Skin of body (tissue), 2 donors: ENCODE results near the gene SERPINA4. TPM values are rescaled to one million over a fixed set of nuclear protein-coding genes. Genes with fewer than 3 reads are reported as not detected.

ENCODE experiments used
- DNase-seq: peaks from one replicate; lab custom pipeline; 2025; lab: John Stamatoyannopoulos, UW
- total RNA-seq: library from RNA; depleted of rRNA; stranded (reverse); fragments of >200 nt; gene quantifications from one replicate; pipeline ENCODE4 v1.2.3, GENCODE V29; 2014

SERPINA4 gene
- total RNA-seq, 1 donor from 2014 or later = 0.49 TPM

DNA sequence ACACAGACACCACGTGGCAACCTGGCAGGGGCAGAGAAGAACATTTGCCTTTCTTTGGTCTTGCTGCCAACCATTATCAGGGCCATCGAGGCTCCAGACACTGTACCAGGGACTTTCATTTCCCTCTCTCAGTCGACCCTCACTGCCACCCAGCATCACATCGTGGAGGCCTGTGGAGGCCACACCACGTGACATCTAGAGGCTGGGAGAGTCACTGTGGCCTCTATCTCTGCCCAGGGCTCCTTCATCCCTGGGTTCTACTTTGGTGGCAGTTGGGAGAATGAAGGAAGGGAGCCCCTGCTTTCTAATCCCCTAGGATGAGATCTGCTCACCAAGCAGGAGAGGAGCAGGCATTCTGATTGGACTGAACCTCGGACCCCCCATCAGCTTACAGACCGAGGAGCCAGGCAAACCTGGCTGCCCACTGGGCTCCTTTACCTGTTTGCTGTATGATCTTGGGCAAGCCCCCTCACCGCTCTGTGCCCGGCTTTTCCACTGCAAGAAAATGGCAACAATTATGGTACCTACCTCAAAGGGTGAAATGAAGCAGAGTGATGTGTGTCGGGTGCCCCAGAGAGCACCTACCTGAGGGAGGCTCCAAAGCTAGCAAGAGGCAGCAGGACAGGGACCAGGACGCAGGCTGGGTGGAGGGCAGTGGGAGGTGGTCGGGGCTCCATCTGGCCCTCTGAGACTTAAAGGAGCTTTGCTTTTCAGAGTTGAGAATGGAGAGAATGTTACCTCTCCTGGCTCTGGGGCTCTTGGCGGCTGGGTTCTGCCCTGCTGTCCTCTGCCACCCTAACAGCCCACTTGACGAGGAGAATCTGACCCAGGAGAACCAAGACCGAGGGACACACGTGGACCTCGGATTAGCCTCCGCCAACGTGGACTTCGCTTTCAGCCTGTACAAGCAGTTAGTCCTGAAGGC, 52.7 kb downstream of the SERPINA4 start:
- no peak for DNase-seq

DNA sequence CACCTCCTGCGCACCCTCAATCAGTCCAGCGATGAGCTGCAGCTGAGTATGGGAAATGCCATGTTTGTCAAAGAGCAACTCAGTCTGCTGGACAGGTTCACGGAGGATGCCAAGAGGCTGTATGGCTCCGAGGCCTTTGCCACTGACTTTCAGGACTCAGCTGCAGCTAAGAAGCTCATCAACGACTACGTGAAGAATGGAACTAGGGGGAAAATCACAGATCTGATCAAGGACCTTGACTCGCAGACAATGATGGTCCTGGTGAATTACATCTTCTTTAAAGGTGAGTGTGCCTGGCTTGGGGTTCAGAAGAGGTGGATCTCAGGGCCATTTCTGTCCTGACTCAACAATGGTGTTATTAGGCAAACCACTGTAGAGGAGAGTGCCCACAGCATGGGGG, 53.6 kb downstream of the SERPINA4 start:
- no peak for DNase-seq

DNA sequence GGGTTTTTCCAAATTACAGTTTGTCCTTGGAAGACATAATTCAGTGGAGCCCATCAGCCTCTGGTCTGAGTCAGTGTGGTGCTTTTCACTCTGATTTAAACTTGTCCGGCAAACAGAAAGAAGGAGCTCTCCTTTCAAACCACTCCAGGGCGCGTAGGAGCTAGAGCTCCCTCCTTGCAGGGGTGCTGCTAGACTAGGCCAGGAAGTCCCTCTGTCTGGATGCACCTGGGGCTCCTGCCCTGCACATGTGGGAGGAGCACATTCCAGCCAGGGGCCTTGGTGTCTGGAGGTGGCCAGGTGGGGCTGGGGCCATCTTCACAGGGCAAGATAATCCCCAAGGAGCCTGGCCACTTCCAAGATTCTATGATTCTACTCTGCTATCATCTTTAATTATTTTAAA, 54.0 kb downstream of the SERPINA4 start:
- no peak for DNase-seq

DNA sequence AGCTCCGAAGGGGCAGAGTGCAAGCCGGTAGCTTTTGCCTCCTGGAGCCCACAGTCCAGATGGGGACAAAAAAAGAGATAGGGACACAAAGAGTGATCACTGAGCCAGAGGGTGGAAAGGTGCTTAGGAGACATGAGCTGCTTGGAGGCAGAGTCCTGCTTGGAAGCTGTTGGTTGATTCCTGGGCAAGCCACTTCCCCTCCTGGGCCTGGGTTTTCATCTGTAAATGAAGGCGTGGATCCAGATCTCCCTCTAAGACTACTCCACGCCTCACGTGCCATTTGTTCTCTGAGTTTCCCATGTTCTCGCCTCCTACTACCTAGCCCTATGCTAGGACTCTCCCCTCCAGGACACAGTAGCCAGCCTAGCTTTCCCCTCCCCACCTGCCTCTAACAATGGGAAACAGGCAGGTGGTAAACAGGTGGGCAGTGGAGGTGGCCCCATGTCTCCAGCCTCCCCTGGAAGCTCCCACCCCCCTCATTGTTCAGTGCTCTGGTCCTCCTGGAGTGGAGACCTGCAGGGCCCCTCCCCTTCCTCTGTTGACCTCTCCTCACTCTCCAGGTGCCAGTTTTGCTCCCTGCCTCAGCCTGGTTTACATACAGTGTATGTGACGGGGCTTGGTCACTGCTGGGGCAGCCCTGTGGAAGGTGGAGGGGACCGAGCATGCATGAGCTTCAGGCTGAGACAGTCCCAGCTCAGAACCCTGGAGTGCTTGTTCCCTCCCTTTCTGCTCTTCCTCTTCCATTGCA, 54.8 kb downstream of the SERPINA4 start:
- DNase-seq = no peak

DNA sequence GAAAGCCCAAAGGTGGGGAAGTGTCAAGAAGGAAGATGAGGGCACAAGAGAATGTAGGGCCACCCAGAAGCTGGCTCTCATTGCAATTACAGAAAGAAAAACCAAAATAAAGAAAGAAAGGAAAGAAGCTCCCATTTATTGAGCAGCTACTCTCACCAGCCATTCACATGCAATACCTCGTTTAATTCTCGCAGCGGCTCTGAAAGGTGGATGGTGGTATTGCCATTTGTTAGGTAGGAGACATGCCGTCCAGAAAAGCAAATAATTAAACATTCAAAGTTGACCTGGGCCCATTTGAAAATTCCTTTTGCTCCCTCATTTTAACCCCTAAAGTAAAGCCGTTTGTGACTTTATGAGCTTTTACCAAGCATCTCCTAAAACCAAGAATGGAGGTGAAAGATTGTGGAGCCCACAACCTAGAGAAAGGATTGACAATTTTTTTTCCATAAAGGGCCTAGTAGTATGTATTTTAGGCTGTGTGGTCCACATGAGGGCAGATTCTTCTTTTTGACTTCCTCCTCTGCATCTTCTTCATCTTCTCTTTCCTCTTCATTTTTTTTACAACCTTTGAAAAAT, 56.2 kb downstream of the SERPINA4 start:
- no peak for DNase-seq

DNA sequence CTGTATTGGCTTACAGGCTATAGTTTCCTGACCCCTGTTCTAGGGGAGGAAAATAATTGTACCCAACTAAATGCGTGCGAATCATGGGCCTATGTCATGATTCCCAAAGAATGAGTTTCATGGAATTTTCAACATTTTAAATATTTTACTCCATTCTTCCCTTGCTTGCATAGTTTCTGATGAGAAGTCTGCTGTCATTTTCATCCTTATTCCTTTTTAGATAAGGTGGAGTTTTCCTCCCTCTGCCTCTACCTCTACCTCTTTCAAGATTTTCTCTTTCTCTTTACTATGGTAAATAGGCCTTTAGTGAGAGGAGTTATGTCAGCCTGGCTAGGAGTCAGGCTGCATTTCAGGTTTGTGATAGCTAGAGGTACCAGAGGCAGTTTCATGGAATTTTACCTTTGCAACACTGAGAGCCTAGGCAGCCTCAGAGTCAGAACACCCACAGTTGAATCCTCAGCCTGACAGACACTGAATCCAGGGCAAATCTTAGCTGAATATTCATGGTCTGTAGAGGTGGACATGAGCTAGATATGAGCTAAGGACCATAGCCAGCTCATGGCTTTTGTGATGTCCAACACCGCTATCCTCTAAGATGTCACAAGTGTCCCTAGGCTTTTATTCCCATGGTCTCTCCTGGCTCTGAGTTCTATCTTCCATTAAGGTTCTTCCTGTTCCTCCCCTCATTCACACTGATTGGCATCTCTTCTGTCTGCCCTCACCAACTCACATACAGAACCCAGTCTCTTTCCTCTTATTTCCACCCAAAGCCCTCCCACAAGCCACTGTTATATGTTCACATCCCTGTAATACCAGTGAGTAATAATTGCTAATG, 57.0 kb downstream of the SERPINA4 start:
- no peak for DNase-seq

DNA sequence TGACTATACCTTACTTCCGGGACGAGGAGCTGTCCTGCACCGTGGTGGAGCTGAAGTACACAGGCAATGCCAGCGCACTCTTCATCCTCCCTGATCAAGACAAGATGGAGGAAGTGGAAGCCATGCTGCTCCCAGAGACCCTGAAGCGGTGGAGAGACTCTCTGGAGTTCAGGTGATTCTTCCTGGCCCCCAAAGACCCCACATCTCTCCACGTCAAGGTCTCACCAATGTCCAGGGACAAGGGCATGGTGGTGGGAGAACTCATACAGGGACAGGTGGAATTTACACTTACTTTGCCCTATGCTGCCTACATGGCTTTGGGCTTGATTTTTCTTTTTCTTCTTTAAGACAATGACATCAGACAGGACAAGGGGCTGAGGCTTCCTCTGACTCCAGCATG, 58.1 kb downstream of the SERPINA4 start:
- DNase-seq = no peak

Other genes starting within 250 kb of the SERPINA4 start
- gene SERPINA6, start 238.1 kb upstream of the SERPINA4 start, total RNA-seq = not detected
- gene SERPINA2, start 194.7 kb upstream of the SERPINA4 start, total RNA-seq = not detected
- gene SERPINA1, start 172.8 kb upstream of the SERPINA4 start, total RNA-seq = 11.1 TPM
- 0.69 TPM for gene SERPINA11, start 108.6 kb upstream of the SERPINA4 start, total RNA-seq
- 3.3 TPM for gene SERPINA9, start 85.2 kb upstream of the SERPINA4 start, total RNA-seq
- 16.9 TPM for gene SERPINA12, start 52.0 kb upstream of the SERPINA4 start, total RNA-seq
- gene SERPINA5, start 20.0 kb downstream of the SERPINA4 start, total RNA-seq = 0.20 TPM
- gene SERPINA3, start 50.9 kb downstream of the SERPINA4 start, total RNA-seq = 14.0 TPM
- 0.99 TPM for gene GSC, start 208.7 kb downstream of the SERPINA4 start, total RNA-seq